MM.1S (cell line): ENCODE measurements around the gene ZMIZ1.

Experiments
- EZH2 ChIP-seq: fragments of 300-600 bp; sonication (generic); optimal IDR thresholded peaks from 2 replicates; pipeline ENCODE3; 2017; ENCODE audit warnings: low read depth, mild to moderate bottlenecking, antibody characterized with exemption, low read length, mixed read lengths
- TF ChIP-seq, protein P1 (sequence below): fragments of 300-600 bp; sonication (generic); IDR thresholded peaks from 2 replicates; pipeline ENCODE4 v1.5.1; 2016; ENCODE audit warnings: antibody characterized with exemption, low read length, mixed read lengths

DNA sequence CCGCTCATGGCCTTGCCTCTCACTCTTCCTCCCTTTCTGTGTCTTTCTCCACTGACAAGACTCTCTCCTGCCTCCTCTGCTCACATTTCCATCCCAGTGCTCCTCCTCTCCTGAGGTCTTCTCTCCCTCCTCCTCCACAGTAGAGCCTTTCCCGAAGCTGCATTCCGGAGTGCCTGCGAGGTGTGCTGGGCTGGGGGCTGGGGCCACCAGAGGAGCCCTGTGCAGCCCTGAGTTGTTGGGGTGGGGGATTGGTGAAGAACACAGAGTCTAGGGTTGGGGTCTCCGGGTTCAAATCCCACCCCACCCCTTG is 76.4 kb downstream of the ZMIZ1 start:
- TF ChIP-seq, protein P1, sequence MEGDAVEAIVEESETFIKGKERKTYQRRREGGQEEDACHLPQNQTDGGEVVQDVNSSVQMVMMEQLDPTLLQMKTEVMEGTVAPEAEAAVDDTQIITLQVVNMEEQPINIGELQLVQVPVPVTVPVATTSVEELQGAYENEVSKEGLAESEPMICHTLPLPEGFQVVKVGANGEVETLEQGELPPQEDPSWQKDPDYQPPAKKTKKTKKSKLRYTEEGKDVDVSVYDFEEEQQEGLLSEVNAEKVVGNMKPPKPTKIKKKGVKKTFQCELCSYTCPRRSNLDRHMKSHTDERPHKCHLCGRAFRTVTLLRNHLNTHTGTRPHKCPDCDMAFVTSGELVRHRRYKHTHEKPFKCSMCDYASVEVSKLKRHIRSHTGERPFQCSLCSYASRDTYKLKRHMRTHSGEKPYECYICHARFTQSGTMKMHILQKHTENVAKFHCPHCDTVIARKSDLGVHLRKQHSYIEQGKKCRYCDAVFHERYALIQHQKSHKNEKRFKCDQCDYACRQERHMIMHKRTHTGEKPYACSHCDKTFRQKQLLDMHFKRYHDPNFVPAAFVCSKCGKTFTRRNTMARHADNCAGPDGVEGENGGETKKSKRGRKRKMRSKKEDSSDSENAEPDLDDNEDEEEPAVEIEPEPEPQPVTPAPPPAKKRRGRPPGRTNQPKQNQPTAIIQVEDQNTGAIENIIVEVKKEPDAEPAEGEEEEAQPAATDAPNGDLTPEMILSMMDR, result no peak
- no peak for TF ChIP-seq EZH2
